Neural cell (in vitro differentiated cells): ENCODE measurements around the gene TNC. TPM values are rescaled to one million over a fixed set of nuclear protein-coding genes. Genes with fewer than 3 reads are reported as not detected.

Experiments used
- H2AFZ ChIP-seq: fragments of 200-600, 300-800 bp; sonication (generic), shearing (Covaris generic); 2 replicates; pipeline ENCODE4 v1.6.0; 2014; ENCODE audit warnings: low read depth, mild to moderate bottlenecking, antibody characterized with exemption, low read length, moderate library complexity
- H3F3A ChIP-seq: fragments of 200-600 bp; shearing (Covaris generic); 2 replicates; pipeline ENCODE4 v1.6.1; 2016; ENCODE audit warnings: mild to moderate bottlenecking, moderate library complexity, mixed read lengths, antibody characterized with exemption, low read length; ENCODE audit not compliant: insufficient read depth, poor library complexity, severe bottlenecking
- H3K27ac ChIP-seq: fragments of 200-600, 300-800 bp; sonication (generic), shearing (Covaris generic); 2 replicates; pipeline ENCODE4 v1.5.1; 2014; ENCODE audit warnings: mild to moderate bottlenecking, low read length, moderate library complexity
- H3K27me3 ChIP-seq: fragments of 300-800, 200-600 bp; sonication (generic), shearing (Covaris generic); 2 replicates; pipeline ENCODE4 v1.6.0; 2014; ENCODE audit warnings: mild to moderate bottlenecking, low read depth, low read length, moderate library complexity; ENCODE audit not compliant: insufficient read depth
- H3K36me3 ChIP-seq: fragments of 300-800, 200-600 bp; sonication (generic), shearing (Covaris generic); 2 replicates; pipeline ENCODE4 v1.5.1; 2014; ENCODE audit warnings: mild to moderate bottlenecking, antibody characterized with exemption, low read length, moderate library complexity; ENCODE audit not compliant: insufficient read depth
- H3K4me2 ChIP-seq: fragments of 300-800, 200-600 bp; sonication (generic), shearing (Covaris generic); 2 replicates; pipeline ENCODE4 v1.6.0; 2014; ENCODE audit warnings: mild to moderate bottlenecking, low read length
- H3K4me3 ChIP-seq: fragments of 300-800, 200-600 bp; sonication (generic), shearing (Covaris generic); 2 replicates; pipeline ENCODE4 v1.5.1; 2014; ENCODE audit warnings: mild to moderate bottlenecking, low read length, moderate library complexity
- H3K79me2 ChIP-seq: fragments of 200-600 bp; shearing (Covaris generic); replicated peaks from 2 replicates; pipeline ENCODE4 v1.6.0; 2014; ENCODE audit warnings: mild to moderate bottlenecking, low read length, moderate library complexity; ENCODE audit not compliant: insufficient read depth
- H3K9ac ChIP-seq: fragments of 300-800, 200-600 bp; sonication (generic), shearing (Covaris generic); 2 replicates; pipeline ENCODE4 v1.6.1; 2016; ENCODE audit warnings: mild to moderate bottlenecking, low read length, mixed read lengths
- H3K9me2 ChIP-seq: fragments of 200-600 bp; shearing (Covaris generic); 2 replicates; pipeline ENCODE4 v1.6.1; 2016; ENCODE audit warnings: mild to moderate bottlenecking, low read length, mixed read lengths; ENCODE audit not compliant: insufficient read depth
- H3K9me3 ChIP-seq: fragments of 200-600, 300-800 bp; sonication (generic), shearing (Covaris generic); 2 replicates; pipeline ENCODE4 v1.6.1; 2016; ENCODE audit warnings: mild to moderate bottlenecking, mixed run types, low read length, moderate library complexity, mixed read lengths
- H4K20me1 ChIP-seq: fragments of 200-600 bp; shearing (Covaris generic); 2 replicates; pipeline ENCODE4 v1.6.1; 2016; ENCODE audit warnings: mild to moderate bottlenecking, mixed run types; ENCODE audit not compliant: insufficient read depth
- EP300 ChIP-seq: fragments of 450-650 bp; conservative IDR thresholded peaks from 2 replicates; pipeline ENCODE4 v1.6.1; 2014; ENCODE audit warnings: antibody characterized with exemption, mild to moderate bottlenecking, moderate library complexity; ENCODE audit not compliant: poor library complexity, severe bottlenecking
- EZH2 ChIP-seq: fragments of 200-600, 300-800 bp; shearing (Covaris generic), sonication (generic); IDR thresholded peaks from 2 replicates; pipeline ENCODE4 v1.6.1; 2014; ENCODE audit warnings: antibody characterized with exemption, low read length, borderline replicate concordance, mild to moderate bottlenecking; ENCODE audit not compliant: insufficient read depth, poor library complexity, severe bottlenecking
- MXI1 ChIP-seq: fragments of 450-650 bp; conservative IDR thresholded peaks from 2 replicates; pipeline ENCODE4 v1.6.1; 2014; ENCODE audit warnings: antibody characterized with exemption, mild to moderate bottlenecking; ENCODE audit not compliant: poor library complexity, severe bottlenecking
- POLR2AphosphoS5 ChIP-seq: IDR thresholded peaks from 2 replicates; pipeline ENCODE4 v1.6.1; 2012
- RAD21 ChIP-seq: fragments of 450-650 bp; conservative IDR thresholded peaks from 2 replicates; pipeline ENCODE4 v1.6.1; 2014; ENCODE audit warnings: antibody characterized with exemption, mild to moderate bottlenecking, moderate library complexity
- REST ChIP-seq: IDR thresholded peaks from 2 replicates; pipeline ENCODE4 v1.6.1; 2012; ENCODE audit warnings: borderline replicate concordance
- SMC3 ChIP-seq: fragments of 450-650 bp; conservative IDR thresholded peaks from 2 replicates; pipeline ENCODE4 v1.6.1; 2014; ENCODE audit warnings: antibody characterized with exemption, mild to moderate bottlenecking, moderate library complexity; ENCODE audit not compliant: poor library complexity
- TAF1 ChIP-seq: IDR thresholded peaks from 2 replicates; pipeline ENCODE4 v1.6.1; 2012; ENCODE audit warnings: low read depth
- polyA plus RNA-seq: library from polyadenylated mRNA; depleted of rRNA; stranded (reverse); fragments of >200 nt; gene quantifications from 2 replicates; pipeline ENCODE4 v1.2.3, GENCODE V29; 2014
- TF ChIP-seq, protein P1 (sequence below): fragments of 450-650 bp; IDR thresholded peaks from 2 replicates; pipeline ENCODE4 v1.5.1; 2014; ENCODE audit warnings: antibody characterized with exemption, mild to moderate bottlenecking, moderate library complexity; ENCODE audit not compliant: poor library complexity, severe bottlenecking

TNC gene
- polyA plus RNA-seq, 1 donor from 2014 or later = 2.1 TPM

DNA sequence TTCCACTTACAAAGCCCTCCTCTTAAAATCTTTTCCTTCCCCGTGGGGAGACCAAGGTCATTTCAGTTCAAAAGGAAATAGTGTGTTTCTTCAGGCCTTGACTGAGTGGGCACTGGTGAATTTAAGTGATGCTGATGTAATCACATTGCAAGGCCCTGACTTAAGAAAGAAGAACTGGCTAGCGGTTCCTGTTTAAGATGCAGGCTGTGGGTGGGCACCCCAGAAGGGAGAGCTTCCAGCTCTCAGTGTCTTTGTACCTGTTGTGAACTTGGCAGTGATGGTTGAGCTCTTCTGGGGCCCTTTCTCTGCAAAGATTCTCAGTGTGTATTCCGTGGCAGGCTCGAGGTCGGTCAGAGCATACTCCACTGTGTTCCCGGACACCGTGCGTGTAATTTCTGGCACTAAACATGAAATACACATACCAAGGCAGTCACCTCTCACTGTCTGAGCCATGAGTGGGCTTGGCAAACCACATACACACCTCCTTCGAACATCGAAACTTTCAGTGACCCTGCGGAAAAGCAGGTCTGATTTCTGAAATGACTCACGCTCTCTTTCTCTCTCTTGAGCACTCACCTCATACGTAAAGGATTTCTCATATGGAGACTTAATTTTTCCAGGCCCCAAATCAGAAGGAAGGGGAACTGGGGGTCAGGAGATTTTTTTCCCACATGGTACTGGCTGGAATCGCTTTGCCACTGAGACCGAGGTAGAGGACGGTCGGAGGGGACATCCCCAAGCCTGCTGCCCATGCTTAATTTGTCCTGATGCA is 81.9 kb downstream of the TNC start:
- no peak overlapping the region for H2AFZ ChIP-seq
- no peaks in the 10 kb centered on the region for H3K9me3 ChIP-seq
- no peaks in the 10 kb centered on the region for H3F3A ChIP-seq
- H3K4me3 ChIP-seq = no peak overlapping the region
- no peak overlapping the region for H3K4me2 ChIP-seq
- TF ChIP-seq EP300 (no peak), RAD21 (no peak), EZH2 (no peak), MXI1 (no peak), REST (no peak), TAF1 (no peak), SMC3 (no peak), POLR2AphosphoS5 (no peak)
- TF ChIP-seq, protein P1, sequence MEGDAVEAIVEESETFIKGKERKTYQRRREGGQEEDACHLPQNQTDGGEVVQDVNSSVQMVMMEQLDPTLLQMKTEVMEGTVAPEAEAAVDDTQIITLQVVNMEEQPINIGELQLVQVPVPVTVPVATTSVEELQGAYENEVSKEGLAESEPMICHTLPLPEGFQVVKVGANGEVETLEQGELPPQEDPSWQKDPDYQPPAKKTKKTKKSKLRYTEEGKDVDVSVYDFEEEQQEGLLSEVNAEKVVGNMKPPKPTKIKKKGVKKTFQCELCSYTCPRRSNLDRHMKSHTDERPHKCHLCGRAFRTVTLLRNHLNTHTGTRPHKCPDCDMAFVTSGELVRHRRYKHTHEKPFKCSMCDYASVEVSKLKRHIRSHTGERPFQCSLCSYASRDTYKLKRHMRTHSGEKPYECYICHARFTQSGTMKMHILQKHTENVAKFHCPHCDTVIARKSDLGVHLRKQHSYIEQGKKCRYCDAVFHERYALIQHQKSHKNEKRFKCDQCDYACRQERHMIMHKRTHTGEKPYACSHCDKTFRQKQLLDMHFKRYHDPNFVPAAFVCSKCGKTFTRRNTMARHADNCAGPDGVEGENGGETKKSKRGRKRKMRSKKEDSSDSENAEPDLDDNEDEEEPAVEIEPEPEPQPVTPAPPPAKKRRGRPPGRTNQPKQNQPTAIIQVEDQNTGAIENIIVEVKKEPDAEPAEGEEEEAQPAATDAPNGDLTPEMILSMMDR = no peak
- no peaks in the 10 kb centered on the region for H3K27me3 ChIP-seq
- no peak overlapping the region for H3K9ac ChIP-seq
- no peaks in the 10 kb centered on the region for H3K79me2 ChIP-seq
- H3K36me3 ChIP-seq = no peaks in the 10 kb centered on the region
- H3K27ac ChIP-seq = no peak overlapping the region
- H4K20me1 ChIP-seq = no peaks in the 10 kb centered on the region
- no peaks in the 10 kb centered on the region for H3K9me2 ChIP-seq

DNA sequence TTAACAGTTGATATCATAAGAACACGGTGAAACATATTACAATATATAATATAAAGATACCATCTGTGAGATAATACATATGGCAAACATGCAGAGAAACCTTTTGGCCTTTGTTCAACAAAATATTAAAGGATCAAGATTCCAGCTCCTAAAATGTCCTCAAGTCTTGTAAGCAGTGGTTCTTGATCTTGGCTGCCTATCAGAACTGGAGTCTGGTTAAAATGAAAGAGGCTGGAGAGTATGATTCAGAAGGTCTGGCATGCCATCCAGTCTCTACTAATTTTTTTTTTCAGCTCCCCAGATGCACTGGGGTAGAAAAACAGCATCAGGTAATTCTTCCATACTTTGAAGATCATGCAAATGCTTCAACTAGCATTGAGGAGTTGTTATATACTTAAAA is 83.2 kb downstream of the TNC start:
- no peaks in the 10 kb centered on the region for H4K20me1 ChIP-seq
- no peak overlapping the region for H3K4me3 ChIP-seq
- no peaks in the 10 kb centered on the region for H3K36me3 ChIP-seq
- no peak overlapping the region for H3K9ac ChIP-seq
- H3K9me3 ChIP-seq = no peaks in the 10 kb centered on the region
- H3K4me2 ChIP-seq = no peak overlapping the region
- H3K9me2 ChIP-seq = no peaks in the 10 kb centered on the region
- H2AFZ ChIP-seq = no peak overlapping the region
- TF ChIP-seq POLR2AphosphoS5 = no peak
- TF ChIP-seq REST = no peak
- no peak for TF ChIP-seq SMC3
- TF ChIP-seq EZH2 = no peak
- no peak for TF ChIP-seq TAF1
- TF ChIP-seq, protein P1 = no peak
- TF ChIP-seq RAD21 = no peak
- TF ChIP-seq EP300 = no peak
- no peak for TF ChIP-seq MXI1
- no peaks in the 10 kb centered on the region for H3F3A ChIP-seq
- no peaks in the 10 kb centered on the region for H3K27me3 ChIP-seq
- H3K79me2 ChIP-seq = no peaks in the 10 kb centered on the region
- H3K27ac ChIP-seq = no peak overlapping the region
